Activated T-cell treated with anti-CD3 and anti-CD28 coated beads, Interleukin-2, amount 50 U/mL, for 72 hours (primary cell): ENCODE results near the gene CARS2. TPM values are rescaled to one million over a fixed set of nuclear protein-coding genes. Genes with fewer than 3 reads are reported as not detected.

Source experiments
- ATAC-seq, 2 donors: fragments of 150-1000 bp; cut with Tn5 transposase; replicated peaks in 1 of 2; 2 replicates each; pipeline ENCODE4 v1.10.0; 2021; ENCODE audit warnings: moderate library complexity in 2 of 2, mild to moderate bottlenecking in 1 of 2
- DNase-seq, 2 donors: peaks; one replicate each; pipeline ENCODE4 v3.0.0; 2021 to 2022; ENCODE audit warnings: mixed read lengths in 1 of 2
- H3K27ac Mint-ChIP-seq: one replicate; pipeline ENCODE4 v1.8.0; 2022; ENCODE audit warnings: mild to moderate bottlenecking, moderate library complexity, mixed read lengths
- H3K27me3 Mint-ChIP-seq: one replicate; pipeline ENCODE4 v1.8.0; 2022; ENCODE audit warnings: low read depth, mixed read lengths
- H3K36me3 Mint-ChIP-seq, 2 donors: one replicate each; pipeline ENCODE4 v1.8.0; 2022; ENCODE audit warnings: mixed read lengths in 2 of 2, mild to moderate bottlenecking in 1 of 2; ENCODE audit not compliant: insufficient read depth in 2 of 2
- H3K4me1 Mint-ChIP-seq: one replicate; pipeline ENCODE4 v1.8.0; 2022; ENCODE audit warnings: low read depth, mixed read lengths
- H3K4me3 Mint-ChIP-seq, 2 donors: one replicate each; pipeline ENCODE4 v1.8.0; 2022; ENCODE audit warnings: mild to moderate bottlenecking in 2 of 2, mixed read lengths in 2 of 2, moderate library complexity in 2 of 2
- H3K9me3 Mint-ChIP-seq, 2 donors: one replicate each; pipeline ENCODE4 v1.8.0; 2022; ENCODE audit warnings: mixed read lengths in 2 of 2
- total RNA-seq, 2 donors: library from RNA; stranded (reverse); gene quantifications; one replicate each; pipeline ENCODE4 v1.2.3, GENCODE V29; 2022

CARS2 gene
- total RNA-seq, 2 donors from 2014 or later: 42.3 to 59.3 TPM

DNA sequence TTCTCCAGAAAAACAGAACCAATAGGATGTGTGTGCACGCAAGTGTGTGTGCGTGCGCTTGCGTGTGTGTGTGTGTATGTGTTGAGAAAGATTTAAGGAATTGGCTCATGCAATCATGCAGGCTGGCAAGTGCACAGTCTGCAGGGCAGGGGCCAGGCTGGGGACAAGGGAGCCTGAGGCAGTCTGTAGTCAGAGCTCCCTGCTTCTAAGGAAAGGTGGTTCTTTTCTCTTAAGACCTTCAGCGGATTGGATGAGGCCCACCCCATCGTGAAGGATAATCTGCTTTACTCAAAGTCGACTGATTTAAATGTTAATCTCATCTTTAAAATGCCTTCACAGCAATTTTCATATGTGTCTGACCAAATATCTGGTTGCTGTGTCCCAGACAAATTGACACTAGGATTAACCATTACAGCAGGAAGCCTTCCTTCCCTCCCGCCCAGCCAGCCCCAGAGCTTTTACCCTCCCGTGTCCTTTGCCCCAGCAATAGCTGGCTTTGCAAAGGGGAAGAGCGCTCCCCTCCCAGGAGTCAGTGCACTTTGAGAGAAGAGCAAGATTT is 105.6 kb downstream of the CARS2 start:
- peaks cover 18% of the 10 kb centered on the region for H3K27me3 Mint-ChIP-seq
- no peaks in the 10 kb centered on the region for H3K9me3 Mint-ChIP-seq
- no peaks in the 10 kb centered on the region for H3K4me1 Mint-ChIP-seq
- H3K27ac Mint-ChIP-seq: no peak overlapping the region
- H3K36me3 Mint-ChIP-seq: no peaks in the 10 kb centered on the region
- ATAC-seq (no peak), DNase-seq (no peak)
- no peak overlapping the region for H3K4me3 Mint-ChIP-seq

GRCh38 chr13:110597041-110597689 is 108.8 kb downstream of the CARS2 start:
- Mint-ChIP-seq H3K4me1 (no peaks in the 10 kb centered on the region), H3K9me3 (no peaks in the 10 kb centered on the region), H3K36me3 (no peaks in the 10 kb centered on the region), H3K27me3 (peaks cover 5% of the 10 kb centered on the region), H3K27ac (no peak overlapping the region), H3K4me3 (no peak overlapping the region)
- DNase-seq (no peak), ATAC-seq (no peak)

DNA sequence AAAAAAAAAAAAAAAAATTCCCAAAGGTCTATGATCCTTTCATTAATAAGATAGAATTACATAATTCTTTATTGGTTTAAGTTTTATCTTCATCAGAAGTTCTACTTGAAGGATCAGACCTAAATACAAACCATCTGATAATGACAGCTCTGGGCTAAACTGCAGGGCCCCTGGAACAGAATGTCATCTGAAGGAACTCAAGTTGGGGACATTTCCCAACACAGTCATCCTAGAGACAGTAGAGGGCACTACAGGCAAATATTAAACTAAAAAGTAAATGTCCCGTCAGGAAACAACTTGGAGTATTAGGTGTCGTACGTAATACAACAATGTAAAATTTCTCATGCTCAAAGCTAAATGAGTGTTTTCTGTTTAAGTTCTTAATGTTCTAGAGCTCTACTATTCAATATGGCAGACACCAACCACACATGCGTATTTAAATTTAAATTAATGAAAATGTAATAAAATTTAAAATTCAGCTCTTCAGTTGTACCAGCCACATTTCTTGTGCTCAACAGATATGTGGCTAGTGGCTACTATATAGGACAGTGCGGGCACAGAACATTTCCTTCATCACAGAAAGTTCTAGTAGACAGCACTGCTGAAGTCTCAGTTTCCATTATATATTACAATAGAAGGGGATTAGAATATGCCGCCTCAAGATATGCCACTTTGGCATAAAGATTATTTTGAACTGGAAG is 112.3 kb downstream of the CARS2 start:
- peaks cover 5% of the 10 kb centered on the region for H3K27me3 Mint-ChIP-seq
- no peaks in the 10 kb centered on the region for H3K9me3 Mint-ChIP-seq
- H3K36me3 Mint-ChIP-seq: no peaks in the 10 kb centered on the region
- H3K27ac Mint-ChIP-seq: no peak overlapping the region
- H3K4me3 Mint-ChIP-seq: no peak overlapping the region
- no peaks in the 10 kb centered on the region for H3K4me1 Mint-ChIP-seq
- DNase-seq (peak in 1 of 2 donors; percentile 13), ATAC-seq (peak; percentile 54 to 71)

- Mint-ChIP-seq H3K9me3 (no peaks in the 10 kb centered on the region), H3K4me1 (no peaks in the 10 kb centered on the region), H3K4me3 (no peak overlapping the region), H3K36me3 (no peaks in the 10 kb centered on the region), H3K27me3 (peaks cover 5% of the 10 kb centered on the region), H3K27ac (no peak overlapping the region)
- ATAC-seq (no peak), DNase-seq (no peak)
These were observed 113.3 kb downstream of the CARS2 start for GRCh38 chr13:110592665-110593064.

Other genes with a start within 250 kb of the CARS2 start
- 1 to 10 TPM; 1.8 to 3.0 TPM for gene RAB20, start 144.4 kb downstream of the CARS2 start, total RNA-seq
- gene NAXD, start 90.6 kb downstream of the CARS2 start, total RNA-seq: 10 to 100 TPM; 27.4 to 29.4 TPM
- gene ING1, start 7.6 kb upstream of the CARS2 start, total RNA-seq: 10 to 100 TPM; 19.9 to 24.2 TPM
- gene ANKRD10, start 209.0 kb upstream of the CARS2 start, total RNA-seq: 100 to 1,000 TPM; 139 to 142 TPM